Suprapubic skin (tissue), 4 donors: ENCODE results near the gene SAMD4B. TPM values are rescaled to one million over a fixed set of nuclear protein-coding genes. Genes with fewer than 3 reads are reported as not detected.
A peak's percentile ranks its signal among the peaks of the same experiment; 100 is the strongest.
"Not testable (repeated sequence)": the region's sequence is repeated elsewhere in the genome, so short reads cannot be mapped to it uniquely, and the experiment has no call there.

Source experiments
- DNase-seq, 2 donors: peaks; one replicate each; pipeline ENCODE4 v3.0.0-alpha.2; 2019; ENCODE audit warnings: low spot score in 2 of 2
- H3K27ac ChIP-seq: fragments of 200-600 bp; sonication (generic); one replicate; pipeline ENCODE4 v1.5.1; 2019
- H3K27me3 ChIP-seq: fragments of 200-600 bp; sonication (generic); one replicate; pipeline ENCODE4 v1.5.1; 2019
- H3K36me3 ChIP-seq: fragments of 200-600 bp; sonication (generic); one replicate; pipeline ENCODE4 v1.5.1; 2019
- H3K4me1 ChIP-seq: fragments of 200-600 bp; sonication (generic); one replicate; pipeline ENCODE4 v1.5.1; 2019
- H3K4me3 ChIP-seq: fragments of 200-600 bp; sonication (generic); one replicate; pipeline ENCODE4 v1.5.1; 2019; ENCODE audit warnings: mild to moderate bottlenecking
- H3K9me3 ChIP-seq: fragments of 200-600 bp; sonication (generic); one replicate; pipeline ENCODE4 v1.5.1; 2019
- EP300 ChIP-seq: sonication (generic); formaldehyde crosslinking; IDR thresholded peaks from one replicate; pipeline ENCODE4 v1.6.1; 2017; ENCODE audit warnings: antibody characterized with exemption
- POLR2A ChIP-seq, 2 donors: fragments of 450-650 bp; IDR thresholded peaks; one replicate each; pipeline ENCODE4 v1.6.1; 2017; ENCODE audit warnings: antibody characterized with exemption in 2 of 2, mild to moderate bottlenecking in 2 of 2, moderate library complexity in 2 of 2
- POLR2AphosphoS5 ChIP-seq, 3 donors: sonication (generic); formaldehyde crosslinking; IDR thresholded peaks; one replicate each; pipeline ENCODE4 v1.6.1; 2017; ENCODE audit warnings: antibody characterized with exemption in 3 of 3
- WGBS: methylation state at CpG from one replicate; pipeline ENCODE4 v1.1.5; 2018; 5-methylcytosine and 5-hydroxymethylcytosine counted together
- total RNA-seq, 4 donors: library from RNA; depleted of rRNA; stranded (reverse); fragments of >200 nt; gene quantifications; one replicate each; pipeline ENCODE4 v1.1.0, GENCODE V29; 2016
- TF ChIP-seq, protein P1 (sequence below), 2 donors: fragments of 200-600 bp in 1 of 2; fragments of 450-650 bp in 1 of 2; sonication (generic) in 1 of 2; IDR thresholded peaks; one replicate each; pipeline ENCODE4 v1.5.1; 2016 to 2019; ENCODE audit warnings: antibody characterized with exemption in 2 of 2, mild to moderate bottlenecking in 1 of 2, moderate library complexity in 1 of 2

Gene SAMD4B
- total RNA-seq, 4 donors from 2014 or later: 104 to 166 (median 113) TPM

- Histone ChIP-seq H3K27ac (no peak overlapping the region), H3K27me3 (no peaks in the 10 kb centered on the region), H3K4me3 (no peak overlapping the region), H3K9me3 (no peaks in the 10 kb centered on the region), H3K36me3 (no peaks in the 10 kb centered on the region), H3K4me1 (no peaks in the 10 kb centered on the region)
- no peak for DNase-seq
- TF ChIP-seq EP300 (no peak), POLR2AphosphoS5 (IDR thresholded peaks at IDR 0.05) (no peak), POLR2A (IDR thresholded peaks at IDR 0.05) (no peak)
- TF ChIP-seq, protein P1, sequence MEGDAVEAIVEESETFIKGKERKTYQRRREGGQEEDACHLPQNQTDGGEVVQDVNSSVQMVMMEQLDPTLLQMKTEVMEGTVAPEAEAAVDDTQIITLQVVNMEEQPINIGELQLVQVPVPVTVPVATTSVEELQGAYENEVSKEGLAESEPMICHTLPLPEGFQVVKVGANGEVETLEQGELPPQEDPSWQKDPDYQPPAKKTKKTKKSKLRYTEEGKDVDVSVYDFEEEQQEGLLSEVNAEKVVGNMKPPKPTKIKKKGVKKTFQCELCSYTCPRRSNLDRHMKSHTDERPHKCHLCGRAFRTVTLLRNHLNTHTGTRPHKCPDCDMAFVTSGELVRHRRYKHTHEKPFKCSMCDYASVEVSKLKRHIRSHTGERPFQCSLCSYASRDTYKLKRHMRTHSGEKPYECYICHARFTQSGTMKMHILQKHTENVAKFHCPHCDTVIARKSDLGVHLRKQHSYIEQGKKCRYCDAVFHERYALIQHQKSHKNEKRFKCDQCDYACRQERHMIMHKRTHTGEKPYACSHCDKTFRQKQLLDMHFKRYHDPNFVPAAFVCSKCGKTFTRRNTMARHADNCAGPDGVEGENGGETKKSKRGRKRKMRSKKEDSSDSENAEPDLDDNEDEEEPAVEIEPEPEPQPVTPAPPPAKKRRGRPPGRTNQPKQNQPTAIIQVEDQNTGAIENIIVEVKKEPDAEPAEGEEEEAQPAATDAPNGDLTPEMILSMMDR (IDR thresholded peaks at IDR 0.05): no peak
- WGBS: 89% methylated on average over 7 of the region's 7 CpGs
These were observed 9.9 kb upstream of the SAMD4B start for GRCh38 chr19:39332293-39332692.

DNA sequence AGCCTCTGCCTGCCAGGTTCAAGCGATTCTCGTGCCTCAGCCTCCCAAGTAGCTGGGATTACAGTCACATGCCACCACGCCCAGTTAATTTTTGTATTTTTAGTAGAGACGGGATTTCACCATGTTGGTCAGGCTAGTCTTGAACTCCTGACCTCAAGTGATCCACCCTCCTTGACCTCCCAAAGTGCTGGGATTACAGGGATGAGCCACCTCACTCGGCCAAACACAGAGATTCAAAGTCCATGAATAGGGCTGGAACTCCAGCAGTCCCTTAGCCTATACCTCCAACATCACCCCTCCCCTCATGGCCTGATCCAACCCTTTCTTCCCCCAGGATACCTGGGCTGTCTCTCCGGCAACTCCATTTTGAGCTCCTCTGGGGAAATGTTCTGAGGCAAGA is 9.5 kb upstream of the SAMD4B start:
- WGBS: 84% methylated on average over 6 of the region's 6 CpGs
- not testable (repeated sequence) for H3K4me3 ChIP-seq, H3K9me3 ChIP-seq, H3K4me1 ChIP-seq, DNase-seq, H3K27me3 ChIP-seq, H3K27ac ChIP-seq, H3K36me3 ChIP-seq

DNA sequence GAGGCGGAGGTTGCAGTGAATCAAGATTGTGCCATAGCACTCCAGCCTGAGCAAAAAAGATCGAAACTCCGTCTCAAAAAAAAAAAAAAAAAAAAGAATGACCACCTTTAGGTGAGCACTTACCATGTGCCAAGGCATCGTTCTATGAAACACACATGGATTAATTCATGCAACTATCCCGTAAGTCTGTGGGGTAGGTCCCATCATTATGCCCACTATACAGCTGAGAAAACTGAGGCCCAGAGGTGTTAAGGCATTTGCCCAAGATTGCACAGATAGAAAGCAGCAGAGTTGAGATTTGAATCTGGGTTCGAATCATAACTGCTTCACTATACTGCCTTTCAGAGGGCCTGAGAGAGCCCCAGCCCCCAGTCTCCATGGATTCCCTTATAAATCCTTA is 8.7 kb upstream of the SAMD4B start:
- Histone ChIP-seq H3K27me3 (no peaks in the 10 kb centered on the region), H3K36me3 (no peaks in the 10 kb centered on the region), H3K4me3 (no peak overlapping the region), H3K9me3 (no peaks in the 10 kb centered on the region), H3K27ac (no peak overlapping the region), H3K4me1 (no peaks in the 10 kb centered on the region)
- no peak for TF ChIP-seq POLR2AphosphoS5 (IDR thresholded peaks at IDR 0.05)
- WGBS: 93% methylated on average over 6 of the region's 6 CpGs
- DNase-seq: no peak

GRCh38 chr19:39334444-39334976 is 7.7 kb upstream of the SAMD4B start:
- WGBS: 95% methylated on average over 5 of the region's 5 CpGs
- H3K27ac ChIP-seq: no peak overlapping the region
- H3K4me3 ChIP-seq: peak overlapping the region; percentile 41

GRCh38 chr19:39335168-39335548 is 7.1 kb upstream of the SAMD4B start:
- TF ChIP-seq, protein P1 (IDR thresholded peaks at IDR 0.05): no peak
- no peak for TF ChIP-seq POLR2A (IDR thresholded peaks at IDR 0.05)
- TF ChIP-seq POLR2AphosphoS5 (IDR thresholded peaks at IDR 0.05): no peak
- no peak for TF ChIP-seq EP300
- Histone ChIP-seq H3K36me3 (no peaks in the 10 kb centered on the region), H3K4me1 (no peaks in the 10 kb centered on the region), H3K27me3 (no peaks in the 10 kb centered on the region), H3K27ac (peak overlapping the region; percentile 77), H3K9me3 (no peaks in the 10 kb centered on the region), H3K4me3 (peak overlapping the region; percentile 41)
- no peak for DNase-seq
- 61% methylated on average over 6 of the region's 6 CpGs for WGBS

More at GRCh38 chr19:39334444-39334976, 7.7 kb upstream of the SAMD4B start:
- Histone ChIP-seq H3K36me3 (no peaks in the 10 kb centered on the region), H3K9me3 (no peaks in the 10 kb centered on the region), H3K27me3 (no peaks in the 10 kb centered on the region), H3K4me1 (no peaks in the 10 kb centered on the region)
- DNase-seq: no peak
- no peak for TF ChIP-seq POLR2AphosphoS5 (IDR thresholded peaks at IDR 0.05)
- TF ChIP-seq POLR2A (IDR thresholded peaks at IDR 0.05): no peak
- TF ChIP-seq EP300: no peak
- TF ChIP-seq, protein P1 (IDR thresholded peaks at IDR 0.05): no peak

DNA sequence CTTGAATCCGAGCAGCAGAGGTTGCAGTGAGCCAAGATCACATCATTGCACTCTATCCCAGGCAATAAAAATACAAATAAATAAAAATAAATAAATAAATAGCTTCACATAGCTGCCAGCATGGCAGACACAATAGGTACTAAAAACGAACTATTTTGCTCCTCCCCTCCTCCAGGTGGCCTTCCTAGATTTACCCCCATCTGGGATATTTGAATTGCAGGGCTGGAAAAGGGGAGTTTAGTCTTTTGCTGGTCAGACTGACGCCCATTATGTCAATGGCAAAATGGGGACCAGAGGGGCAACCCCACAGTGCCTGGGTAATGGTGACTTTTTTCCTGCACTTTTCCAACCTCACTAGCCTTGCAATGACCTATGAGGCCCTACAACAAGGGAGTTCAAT is 5.7 kb upstream of the SAMD4B start:
- H3K27ac ChIP-seq: no peak overlapping the region
- WGBS: 67% methylated on average over 3 of the region's 3 CpGs
- no peaks in the 10 kb centered on the region for H3K9me3 ChIP-seq
- DNase-seq: no peak
- H3K36me3 ChIP-seq: no peaks in the 10 kb centered on the region
- H3K4me3 ChIP-seq: no peak overlapping the region
- H3K4me1 ChIP-seq: peaks cover 11% of the 10 kb centered on the region
- TF ChIP-seq POLR2A (IDR thresholded peaks at IDR 0.05): no peak
- no peak for TF ChIP-seq POLR2AphosphoS5 (IDR thresholded peaks at IDR 0.05)
- no peak for TF ChIP-seq EP300
- TF ChIP-seq, protein P1 (IDR thresholded peaks at IDR 0.05): no peak
- H3K27me3 ChIP-seq: no peaks in the 10 kb centered on the region
